C4-2B (cell line): Measurements from ENCODE around the gene SMIM20.

Experiments used
- CTCF ChIP-seq: fragments of 450-650 bp; conservative IDR thresholded peaks from 2 replicates; pipeline ENCODE4 v1.5.1; 2017; ENCODE audit warnings: mild to moderate bottlenecking
- ZFX ChIP-seq: fragments of 450-650 bp; IDR thresholded peaks from 2 replicates; pipeline ENCODE4 v1.6.1; 2017

- no peak for TF ChIP-seq CTCF
- TF ChIP-seq ZFX, result no peak
These were observed 24.8 kb downstream of the SMIM20 start for GRCh38 chr4:25938787-25939186.
